HG02610 (cell line): ENCODE results near the gene PAN3.
"Not testable (repeated sequence)": the region's sequence is repeated elsewhere in the genome, so short reads cannot be mapped to it uniquely, and the experiment has no call there.

Experiments used
- ATAC-seq: cut with Tn5 transposase; IDR thresholded peaks from one replicate; pipeline ENCODE4 v1.9.1; 2021; ENCODE audit warnings: mild to moderate bottlenecking, moderate library complexity; ENCODE audit not compliant: unreplicated experiment

The PAN3 gene, protein sequence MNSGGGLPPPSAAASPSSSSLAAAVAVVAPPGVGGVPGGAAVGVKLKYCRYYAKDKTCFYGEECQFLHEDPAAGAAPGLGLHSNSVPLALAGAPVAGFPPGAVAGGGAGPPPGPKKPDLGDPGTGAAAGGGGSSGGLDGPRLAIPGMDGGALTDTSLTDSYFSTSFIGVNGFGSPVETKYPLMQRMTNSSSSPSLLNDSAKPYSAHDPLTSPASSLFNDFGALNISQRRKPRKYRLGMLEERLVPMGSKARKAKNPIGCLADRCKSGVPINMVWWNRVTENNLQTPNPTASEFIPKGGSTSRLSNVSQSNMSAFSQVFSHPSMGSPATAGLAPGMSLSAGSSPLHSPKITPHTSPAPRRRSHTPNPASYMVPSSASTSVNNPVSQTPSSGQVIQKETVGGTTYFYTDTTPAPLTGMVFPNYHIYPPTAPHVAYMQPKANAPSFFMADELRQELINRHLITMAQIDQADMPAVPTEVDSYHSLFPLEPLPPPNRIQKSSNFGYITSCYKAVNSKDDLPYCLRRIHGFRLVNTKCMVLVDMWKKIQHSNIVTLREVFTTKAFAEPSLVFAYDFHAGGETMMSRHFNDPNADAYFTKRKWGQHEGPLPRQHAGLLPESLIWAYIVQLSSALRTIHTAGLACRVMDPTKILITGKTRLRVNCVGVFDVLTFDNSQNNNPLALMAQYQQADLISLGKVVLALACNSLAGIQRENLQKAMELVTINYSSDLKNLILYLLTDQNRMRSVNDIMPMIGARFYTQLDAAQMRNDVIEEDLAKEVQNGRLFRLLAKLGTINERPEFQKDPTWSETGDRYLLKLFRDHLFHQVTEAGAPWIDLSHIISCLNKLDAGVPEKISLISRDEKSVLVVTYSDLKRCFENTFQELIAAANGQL

DNA sequence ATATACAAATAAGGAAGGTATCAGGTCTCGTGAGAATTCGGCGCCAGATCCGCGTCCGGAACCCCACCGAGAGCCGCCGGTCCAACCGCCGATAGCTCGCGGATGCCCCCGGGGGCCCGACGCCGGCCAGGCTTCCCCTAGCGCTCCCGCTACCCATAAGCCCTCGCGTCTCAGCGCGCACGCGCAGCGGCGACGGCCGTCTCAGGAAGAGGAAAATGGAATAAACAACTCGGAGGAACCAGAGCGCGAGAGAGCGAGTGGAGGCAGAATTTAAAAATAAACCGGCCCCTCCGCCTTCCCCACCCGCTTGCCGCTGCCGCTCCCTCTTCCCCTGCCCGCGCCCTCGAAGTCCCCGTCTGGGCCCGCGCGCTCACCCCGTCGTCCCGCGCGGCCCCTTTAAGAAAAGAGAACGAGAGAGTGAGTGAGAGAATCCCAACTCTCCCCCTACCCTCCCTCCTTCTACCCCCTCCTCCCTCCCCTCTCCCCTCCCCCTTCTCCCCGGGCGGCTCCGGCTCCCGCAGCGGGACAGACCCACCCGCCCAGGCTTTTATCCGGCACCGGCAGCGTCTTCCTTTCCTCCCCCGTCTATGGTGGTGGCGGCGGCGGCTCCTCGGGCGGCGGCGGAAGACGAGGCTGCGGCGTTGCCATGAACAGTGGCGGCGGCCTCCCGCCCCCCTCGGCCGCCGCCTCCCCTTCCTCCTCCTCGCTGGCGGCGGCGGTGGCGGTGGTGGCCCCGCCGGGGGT, at the start of gene PAN3:
TSS of gene PAN3 (plus strand) at position 534 of the 744 bp plus-strand sequence. CDS start at position 647, 113 bp downstream.
- peak; percentile 51 for ATAC-seq

DNA sequence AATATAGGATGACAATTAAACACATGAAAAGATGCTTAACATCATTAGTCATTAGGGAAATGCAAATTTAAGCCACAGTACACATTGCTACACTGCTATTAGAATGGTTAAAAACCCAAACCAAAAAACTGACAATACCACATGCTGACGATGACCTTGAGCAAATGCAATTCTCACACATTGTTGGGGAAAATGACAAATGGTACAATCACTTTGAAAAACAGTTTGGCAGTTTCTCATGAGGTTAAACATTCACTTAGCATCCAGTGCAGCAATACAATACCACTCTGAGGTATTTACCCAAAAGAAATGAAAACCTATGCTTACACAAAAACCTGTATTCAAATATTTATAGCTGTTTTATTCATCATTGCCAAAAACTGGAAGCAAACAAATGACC, 49.3 kb upstream of the PAN3 start:
- ATAC-seq, result no peak

DNA sequence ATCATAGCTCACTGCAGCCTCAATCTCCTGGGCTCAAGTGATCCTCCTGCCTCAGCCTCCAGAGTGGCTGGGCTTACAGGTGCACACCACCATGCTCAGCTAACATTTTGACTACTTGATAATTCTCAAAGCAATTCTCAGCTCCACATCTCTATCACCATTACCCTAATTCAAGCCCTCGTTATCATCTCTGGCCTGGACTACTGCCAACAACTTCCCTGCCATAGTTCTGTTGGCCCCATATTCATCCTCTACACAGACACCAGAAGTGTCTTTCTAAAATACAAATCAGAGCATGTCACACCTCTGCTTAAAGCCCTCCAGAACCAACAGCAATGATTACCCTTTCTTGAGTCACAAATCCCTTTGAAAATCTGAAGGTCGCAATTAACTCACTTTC, 45.9 kb upstream of the PAN3 start:
- ATAC-seq, result no peak

DNA sequence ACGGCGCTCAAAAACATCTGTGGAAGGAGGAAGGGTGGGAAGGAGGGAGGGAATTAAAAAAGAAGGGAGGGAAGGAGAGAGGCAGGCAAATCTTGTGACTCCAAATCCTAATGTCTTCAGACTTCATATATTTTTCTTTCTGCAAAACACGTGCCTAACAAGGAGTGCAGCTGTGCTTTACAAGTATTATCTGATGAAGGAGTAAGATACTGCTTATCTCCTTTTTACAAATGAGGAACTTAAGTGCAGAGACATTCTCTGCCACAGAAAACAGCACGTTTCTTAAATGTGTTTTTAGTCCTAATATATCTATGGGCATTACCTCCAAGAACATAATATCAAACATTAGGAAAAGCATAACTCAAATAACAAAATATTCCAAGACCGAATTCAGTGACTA, 44.5 kb upstream of the PAN3 start:
- no peak for ATAC-seq

DNA sequence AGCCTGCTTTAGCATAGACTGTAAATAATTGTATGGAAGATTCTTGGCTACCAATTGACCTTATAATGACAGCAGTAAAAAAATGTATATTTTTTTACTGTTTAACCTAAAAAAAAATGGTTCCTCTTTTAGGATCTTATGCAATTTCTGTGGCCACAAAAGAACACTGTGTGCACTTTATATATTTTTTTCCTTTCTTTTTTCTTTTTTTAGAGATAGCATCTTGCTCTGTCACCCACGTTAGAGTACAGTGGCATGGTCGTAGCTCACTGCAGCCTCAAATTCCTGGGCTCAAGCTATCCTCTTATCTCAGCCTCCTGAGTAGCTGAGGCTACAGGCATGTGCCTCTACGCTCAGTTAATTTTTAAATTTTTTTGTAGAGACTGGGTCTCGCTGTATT, 44.0 kb upstream of the PAN3 start:
- no peak for ATAC-seq

DNA sequence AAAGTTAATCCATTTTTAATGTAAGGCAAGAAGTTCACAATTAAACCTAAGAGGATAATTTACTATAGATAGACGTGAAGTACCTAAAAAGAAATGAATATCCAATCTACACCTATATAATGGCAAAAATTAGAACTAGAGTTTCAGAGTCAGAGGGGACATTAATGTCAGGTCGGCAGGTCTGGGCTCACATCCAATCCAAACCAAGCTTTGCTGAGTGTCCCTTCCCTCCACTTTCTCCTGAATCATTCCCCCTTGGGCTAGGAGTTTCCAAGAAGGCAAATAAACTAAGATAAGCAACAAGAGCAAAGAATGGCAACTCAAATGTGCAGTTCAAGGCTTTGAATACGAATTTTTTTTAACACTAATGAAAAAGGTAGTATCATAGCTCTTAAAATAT, 40.8 kb upstream of the PAN3 start:
- ATAC-seq, result no peak

DNA sequence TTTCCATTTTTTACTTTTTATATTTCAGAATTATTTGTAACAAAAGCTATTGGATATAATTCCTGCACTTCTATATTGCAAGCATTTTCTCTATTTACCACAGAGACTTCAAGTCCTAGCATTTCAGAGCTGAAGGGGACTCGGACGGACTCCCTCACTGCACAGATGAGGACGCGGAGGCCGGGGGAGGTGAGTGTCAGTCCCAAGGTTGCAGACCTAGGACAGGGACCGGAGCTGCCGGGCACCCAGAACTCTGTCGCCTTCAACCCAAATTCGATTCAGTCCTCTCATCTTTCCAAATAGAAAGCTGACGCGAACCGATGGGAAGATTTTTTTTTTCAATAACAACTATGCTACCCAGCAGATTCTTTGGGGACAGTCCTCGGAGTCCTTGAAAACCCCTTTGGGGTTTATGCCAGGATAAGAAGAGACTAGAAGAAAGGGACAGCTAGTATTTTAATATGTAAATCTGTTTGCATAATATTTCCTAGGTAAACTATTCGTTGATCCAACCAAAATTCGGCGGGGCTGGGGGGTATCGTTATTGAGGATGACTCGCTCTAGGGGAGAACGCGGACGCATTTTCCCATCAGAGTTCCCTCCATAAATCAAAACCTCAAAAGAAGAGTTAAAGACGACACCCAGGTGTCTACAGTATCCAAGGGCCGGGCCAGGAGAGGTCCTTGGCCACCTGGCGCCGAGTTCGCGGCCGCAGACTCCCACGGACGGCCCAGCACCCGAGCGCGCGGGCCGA, 38.8 kb upstream of the PAN3 start:
- no peak for ATAC-seq

DNA sequence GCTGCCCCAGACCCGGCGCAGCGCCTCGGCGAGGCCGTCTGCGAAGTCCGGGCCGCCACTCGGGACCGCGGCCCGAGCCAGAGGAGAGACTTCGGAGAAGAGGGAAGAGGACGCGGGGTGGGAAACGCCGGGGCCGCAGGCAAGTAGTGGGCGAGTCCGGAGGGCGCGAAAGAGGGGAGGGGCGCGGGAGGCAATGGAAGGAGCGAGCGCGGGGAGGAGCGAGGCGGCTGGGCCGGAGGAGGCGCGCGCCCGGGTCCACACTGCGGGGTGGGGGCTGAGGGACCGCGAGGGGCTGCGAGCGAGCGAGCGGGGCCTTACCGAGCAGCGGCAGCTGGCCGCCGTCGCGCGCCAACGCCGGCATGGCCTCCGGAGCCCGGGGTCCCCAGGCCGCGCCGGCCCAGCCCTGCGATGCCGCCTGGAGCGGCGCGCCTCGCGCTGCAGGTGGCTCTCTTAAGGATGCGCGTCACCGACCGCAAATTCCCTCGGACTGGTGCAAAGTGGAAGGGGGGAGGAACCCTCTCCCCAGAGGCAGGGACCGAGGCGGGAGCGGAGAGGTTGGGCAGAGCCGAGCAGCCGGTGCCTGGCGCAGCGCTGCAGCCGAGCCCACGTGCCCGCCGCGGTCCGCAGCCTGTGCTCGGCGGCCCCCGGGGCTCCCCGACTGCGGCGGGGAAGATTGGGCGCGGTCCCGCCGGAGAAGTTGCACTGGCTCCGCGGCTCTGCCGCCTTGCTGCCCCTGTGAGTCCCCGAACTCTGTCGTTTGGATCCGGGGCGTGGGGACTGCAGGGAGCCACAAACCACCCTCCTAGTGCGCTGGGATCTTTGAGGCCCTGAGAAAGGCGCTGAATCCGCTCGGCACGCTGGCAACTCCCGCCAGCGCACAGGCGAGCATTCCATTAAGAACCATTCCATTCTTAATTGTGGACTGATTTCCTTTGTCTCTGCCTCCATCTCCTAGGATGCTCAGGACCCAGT, 37.9 kb upstream of the PAN3 start, which contains the start of gene FLT3:
TSS of gene FLT3 (minus strand) at position 427 of the 972 bp plus-strand sequence. CDS start at position 361, 66 bp downstream.
- peak; percentile 50 for ATAC-seq

DNA sequence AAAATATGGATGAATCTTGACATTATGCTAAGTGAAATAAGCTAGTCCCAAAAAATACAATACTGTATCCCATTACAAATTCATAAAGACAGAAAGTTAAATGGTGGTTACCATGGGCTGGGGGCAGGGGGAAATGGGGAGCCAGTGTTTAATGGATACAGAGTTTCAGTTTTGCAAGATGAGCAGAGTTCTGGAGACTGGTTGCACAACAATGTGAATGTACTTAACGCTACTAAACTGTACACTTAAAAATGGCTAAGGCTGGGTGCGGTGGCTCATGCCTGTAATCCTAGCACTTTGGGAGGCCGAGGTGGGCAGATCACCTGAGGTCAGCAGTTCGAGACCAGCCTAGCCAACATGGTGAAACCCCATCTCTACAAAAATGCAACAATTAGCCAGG, 36.5 kb upstream of the PAN3 start:
- ATAC-seq, result not testable (repeated sequence)

DNA sequence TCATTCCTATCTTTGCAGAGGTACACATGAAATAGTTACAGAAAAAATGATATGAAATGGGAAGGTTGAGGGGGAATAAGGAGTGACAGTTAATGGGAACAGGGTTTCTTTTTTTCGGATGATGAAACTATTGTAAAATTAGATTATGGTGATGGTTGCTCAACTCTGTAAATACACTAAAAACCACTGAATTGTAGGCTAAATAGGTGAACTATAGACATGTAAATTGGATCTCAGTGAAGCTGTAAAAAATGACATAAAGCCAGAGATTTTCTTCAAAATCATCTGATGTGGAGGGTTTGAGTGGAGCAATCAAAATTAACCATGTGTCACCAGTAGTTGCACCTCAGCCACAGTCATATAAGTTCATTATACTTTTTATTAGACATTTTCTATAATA, 31.4 kb upstream of the PAN3 start:
- no peak for ATAC-seq

DNA sequence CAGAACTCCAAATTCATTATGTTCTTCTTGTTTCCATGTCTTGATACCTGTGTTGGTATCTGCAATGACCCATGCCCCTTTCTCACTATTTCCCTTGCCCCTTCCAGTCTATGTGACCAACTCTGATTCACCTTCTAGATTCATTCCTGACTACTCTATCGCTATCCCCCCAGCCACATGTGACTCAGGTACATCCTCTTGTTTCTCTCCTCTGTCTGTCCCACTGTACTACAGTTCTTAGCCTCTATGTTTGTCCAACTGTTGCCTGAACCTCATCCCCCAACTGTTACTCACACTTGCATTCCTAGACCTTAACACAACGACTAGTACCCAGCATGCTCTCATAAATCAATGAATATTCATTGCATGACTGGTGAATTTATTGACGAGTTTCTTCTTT, 27.9 kb upstream of the PAN3 start:
- ATAC-seq, result no peak

DNA sequence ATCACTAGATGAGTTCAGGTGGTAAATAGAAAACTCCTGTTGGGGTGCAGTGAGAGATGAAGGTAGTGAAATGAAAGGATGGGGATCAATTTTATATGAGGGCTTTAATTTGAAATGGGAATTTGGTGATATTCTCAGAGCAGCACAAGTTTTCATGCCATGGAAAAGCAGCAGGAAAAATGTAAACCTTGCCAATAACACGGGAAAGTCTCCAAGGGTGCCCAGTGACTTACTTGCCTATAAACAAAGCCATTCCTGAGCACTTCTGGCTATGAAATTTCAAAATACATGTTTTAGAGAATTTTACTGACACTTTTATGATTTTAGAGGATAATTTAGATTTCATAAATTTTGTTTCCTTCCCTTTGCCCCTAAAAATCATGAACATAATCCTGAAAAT, 21.6 kb upstream of the PAN3 start:
- ATAC-seq, result no peak

DNA sequence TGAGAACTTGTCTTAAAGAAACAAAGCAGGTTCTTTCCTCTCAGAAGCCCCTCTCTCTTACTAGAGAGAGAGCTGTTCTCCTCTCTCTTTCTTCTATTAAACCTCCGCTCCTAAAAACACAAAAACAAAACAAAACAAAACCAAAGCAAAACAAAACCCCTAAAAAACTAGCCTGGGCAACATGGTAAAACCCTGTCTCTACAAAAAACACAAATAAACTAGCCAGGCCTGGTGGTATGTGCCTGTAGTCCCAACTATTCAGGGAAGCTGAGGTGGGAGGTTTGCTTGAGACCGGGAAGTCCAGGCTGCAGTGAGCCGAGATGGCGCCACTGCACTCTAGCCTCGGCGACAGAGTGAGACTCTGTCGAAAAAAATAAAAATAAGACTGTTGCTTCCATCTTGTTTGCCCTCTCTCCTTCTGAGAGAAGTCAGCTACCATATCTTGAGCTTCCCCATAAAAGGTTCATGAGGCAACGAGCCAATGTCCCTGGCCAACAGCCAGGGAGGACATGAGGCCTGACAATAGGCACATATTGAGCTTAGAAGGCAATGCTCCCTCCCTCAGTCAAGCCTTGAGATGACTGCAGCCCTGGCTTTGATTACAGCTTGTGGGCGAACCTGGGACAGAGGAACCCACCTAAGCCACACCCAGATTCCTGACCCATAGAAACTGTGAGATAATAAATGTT, 20.5 kb upstream of the PAN3 start:
- no peak for ATAC-seq

DNA sequence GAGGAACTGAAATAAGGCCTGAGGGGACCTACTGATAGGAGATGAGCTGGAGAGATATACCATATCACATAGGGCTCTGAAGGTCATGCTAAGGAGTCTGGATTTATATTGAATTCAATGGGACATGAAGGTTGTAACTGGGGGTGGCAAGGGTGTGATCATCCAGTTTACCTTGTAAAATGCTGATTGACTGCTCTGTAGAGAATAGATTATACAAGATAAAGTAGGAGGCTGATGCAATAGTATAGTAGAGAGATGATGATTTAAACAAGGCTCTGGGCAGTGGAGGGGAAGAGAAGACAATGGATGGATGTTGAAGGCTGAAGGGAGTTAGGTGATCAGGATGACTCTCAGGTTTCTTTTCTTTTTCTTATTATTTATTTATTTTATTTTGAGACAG, 18.0 kb upstream of the PAN3 start:
- no peak for ATAC-seq

DNA sequence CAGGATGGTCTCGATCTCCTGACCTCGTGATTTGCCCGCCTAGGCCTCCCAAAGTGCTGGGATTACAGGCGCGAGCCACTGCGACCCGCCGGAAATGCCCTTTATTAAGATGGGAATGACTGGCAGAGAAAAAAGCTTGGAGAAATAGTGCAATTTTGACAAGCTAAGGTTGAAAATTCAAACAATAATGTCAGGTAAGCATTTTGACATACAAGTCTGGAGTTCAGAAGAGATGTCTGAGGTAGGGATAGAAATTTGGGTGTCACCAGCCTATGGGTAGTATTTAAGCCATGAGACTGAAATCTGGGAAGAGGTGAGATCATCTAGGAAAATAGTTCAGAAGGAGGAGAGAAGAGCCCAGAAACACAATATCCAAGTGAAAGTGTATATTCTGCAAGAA, 17.1 kb upstream of the PAN3 start:
- ATAC-seq, result no peak

DNA sequence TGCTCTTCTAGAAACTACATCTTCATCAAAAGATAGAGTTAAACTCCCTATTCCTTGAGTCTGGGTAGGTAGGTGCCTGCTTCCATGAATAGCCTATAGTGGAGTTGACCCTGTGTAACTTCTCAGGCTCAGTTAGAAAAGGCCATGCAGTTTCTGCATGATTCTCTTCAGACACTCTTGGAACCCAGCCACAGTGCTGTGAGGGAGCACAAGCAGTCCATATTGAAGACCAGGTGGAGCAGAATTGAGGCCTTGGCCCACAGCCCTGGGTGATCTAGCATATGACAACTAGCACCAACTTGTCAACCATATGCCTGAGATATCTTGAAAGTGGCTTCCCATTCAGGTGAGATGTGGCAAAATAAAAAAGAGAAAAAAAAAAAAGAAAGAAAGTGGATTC, 10.3 kb upstream of the PAN3 start:
- ATAC-seq, result no peak

DNA sequence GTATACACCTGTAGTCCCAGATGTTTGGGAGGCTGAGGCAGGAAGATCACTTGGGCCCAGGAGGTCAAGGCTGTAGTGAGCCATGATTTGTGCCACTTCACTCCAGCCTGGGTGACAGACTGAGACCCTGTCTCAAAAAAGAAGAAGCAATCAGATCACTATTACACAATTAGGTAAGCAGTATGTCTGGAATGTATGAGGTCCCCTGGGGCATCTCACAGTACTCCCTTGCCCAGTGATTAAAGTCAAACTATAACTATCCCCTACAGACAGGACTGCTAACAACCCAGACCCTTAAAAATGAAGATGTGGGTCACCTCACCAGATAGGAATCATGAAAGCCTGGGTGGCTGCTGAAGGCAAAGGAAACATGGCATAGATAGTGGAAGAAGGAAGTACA, 9.4 kb upstream of the PAN3 start:
- ATAC-seq, result no peak

DNA sequence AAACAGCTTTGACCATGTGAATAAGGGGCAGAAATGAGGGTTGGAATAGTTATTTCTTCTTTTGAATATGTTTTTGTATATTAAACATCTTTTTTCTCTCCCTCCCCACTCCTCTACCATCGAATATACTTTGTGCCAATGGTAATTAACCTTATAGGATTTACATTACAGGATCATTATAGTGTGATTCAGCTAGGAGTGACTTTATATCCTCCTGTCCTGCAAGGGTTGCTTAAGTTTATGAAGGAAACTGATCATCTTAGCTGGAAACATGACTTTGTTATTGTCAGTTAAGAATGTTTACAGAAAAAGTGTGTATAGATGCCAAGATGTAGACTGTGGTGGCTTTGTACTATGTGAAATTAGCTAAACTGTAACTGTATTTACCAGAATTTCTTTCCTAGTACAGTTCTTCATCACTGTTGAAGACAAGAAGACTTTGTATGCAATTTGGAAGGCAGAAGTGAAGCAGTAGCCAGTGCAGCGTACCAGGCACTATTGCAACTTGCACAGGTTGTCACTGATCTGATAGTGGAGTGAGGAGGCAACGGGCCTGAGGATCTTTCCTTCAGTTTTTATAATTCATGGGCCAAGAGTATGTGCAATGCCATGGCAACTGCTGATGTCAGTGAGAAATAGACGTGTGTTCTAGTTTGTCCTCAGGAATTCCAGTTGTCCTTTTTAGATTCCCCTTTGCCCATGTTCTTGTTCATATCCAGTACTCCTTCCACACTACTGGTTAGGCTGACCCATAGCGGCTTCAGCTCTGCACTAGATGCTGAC, 8.2 kb upstream of the PAN3 start:
- ATAC-seq, result no peak
